Spleen (tissue), 7 donors: ENCODE measurements around the gene YWHAQ.

ENCODE experiments used
- CTCF ChIP-seq, 11 experiments: fragments of 200-600 bp in 7 of 11; fragments of 450-650 bp in 4 of 11; sonication (generic) in 4 of 11; IDR thresholded peaks in 8 of 11; conservative IDR thresholded peaks in 3 of 11; 1 replicate in 7 of 11; 2 replicates in 4 of 11; pipeline versions ENCODE4 v1.4.0 to v1.8.0; 2016 to 2021; ENCODE audit warnings: antibody characterized with exemption in 11 of 11, inconsistent platforms in 4 of 11, mild to moderate bottlenecking in 1 of 11
- POLR2A ChIP-seq, 3 donors: fragments of 450-650 bp; IDR thresholded peaks; one replicate each; pipeline ENCODE4 v1.5.1; 2017; ENCODE audit warnings: antibody characterized with exemption in 3 of 3, mild to moderate bottlenecking in 1 of 3
- donor health status: DM: no; HTN: no; CAD: no; lungs with moderate emphysema.
- donor health status: DM: no; HTN: no; CAD: no.
- donor health status: DM: no; HTN: no; CAD: no.

DNA sequence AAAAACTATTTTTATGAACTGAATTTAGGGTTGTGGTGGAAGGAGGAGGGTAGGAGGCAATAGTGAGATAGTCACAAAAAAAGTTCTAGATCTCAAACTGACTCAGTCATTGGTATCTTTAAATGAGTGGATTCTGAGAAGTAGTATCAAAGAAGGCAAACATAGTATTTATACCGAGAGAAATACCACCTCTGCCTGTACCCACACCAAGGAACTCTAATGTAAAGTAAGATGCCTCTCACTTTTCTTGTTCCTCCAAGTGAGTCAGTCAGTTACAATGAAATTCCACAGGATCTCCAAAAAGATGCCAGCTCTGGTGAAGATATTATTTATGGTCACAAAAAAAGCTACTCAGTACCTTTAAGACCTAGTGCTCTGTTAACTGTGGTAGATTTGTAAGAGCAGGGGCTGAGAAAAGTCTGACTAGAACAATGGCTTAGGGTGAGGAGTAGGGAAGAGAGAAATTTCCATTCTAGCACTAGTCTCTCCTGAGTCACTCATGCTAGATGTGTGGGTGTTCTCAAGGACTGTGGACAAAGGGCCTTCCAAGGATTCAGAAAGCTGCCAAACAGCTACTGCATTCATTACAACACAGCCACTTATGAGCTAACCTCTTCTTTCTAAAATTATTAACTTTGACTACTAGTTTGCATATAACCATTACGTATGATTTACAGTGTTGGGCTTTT, 36.3 kb downstream of the YWHAQ start:
- TF ChIP-seq POLR2A (IDR thresholded peaks at IDR 0.05) (no peak), CTCF (IDR thresholded peaks at IDR 0.05 in 8 of 11, conservative IDR thresholded peaks at IDR 0.05 in 3 of 11) (no peak)
